Spleen (tissue), 7 donors: Measurements from ENCODE around the gene SRA1.

ENCODE experiments used
- CTCF ChIP-seq, 11 experiments: fragments of 200-600 bp in 7 of 11; fragments of 450-650 bp in 4 of 11; sonication (generic) in 4 of 11; IDR thresholded peaks in 8 of 11; conservative IDR thresholded peaks in 3 of 11; 1 replicate in 7 of 11; 2 replicates in 4 of 11; pipeline versions ENCODE4 v1.4.0 to v1.8.0; 2016 to 2021; ENCODE audit warnings: antibody characterized with exemption in 11 of 11, inconsistent platforms in 4 of 11, mild to moderate bottlenecking in 1 of 11
- POLR2A ChIP-seq, 3 donors: fragments of 450-650 bp; IDR thresholded peaks; one replicate each; pipeline ENCODE4 v1.5.1; 2017; ENCODE audit warnings: antibody characterized with exemption in 3 of 3, mild to moderate bottlenecking in 1 of 3
- POLR2AphosphoS5 ChIP-seq, 3 donors: sonication (generic); formaldehyde crosslinking; IDR thresholded peaks; one replicate each; pipeline ENCODE4 v1.5.1; 2017; ENCODE audit warnings: antibody characterized with exemption in 3 of 3
- donor health status: DM: no; HTN: no; CAD: no; lungs with moderate emphysema.
- donor health status: DM: no; HTN: no; CAD: no.
- donor health status: DM: no; HTN: no; CAD: no.

DNA sequence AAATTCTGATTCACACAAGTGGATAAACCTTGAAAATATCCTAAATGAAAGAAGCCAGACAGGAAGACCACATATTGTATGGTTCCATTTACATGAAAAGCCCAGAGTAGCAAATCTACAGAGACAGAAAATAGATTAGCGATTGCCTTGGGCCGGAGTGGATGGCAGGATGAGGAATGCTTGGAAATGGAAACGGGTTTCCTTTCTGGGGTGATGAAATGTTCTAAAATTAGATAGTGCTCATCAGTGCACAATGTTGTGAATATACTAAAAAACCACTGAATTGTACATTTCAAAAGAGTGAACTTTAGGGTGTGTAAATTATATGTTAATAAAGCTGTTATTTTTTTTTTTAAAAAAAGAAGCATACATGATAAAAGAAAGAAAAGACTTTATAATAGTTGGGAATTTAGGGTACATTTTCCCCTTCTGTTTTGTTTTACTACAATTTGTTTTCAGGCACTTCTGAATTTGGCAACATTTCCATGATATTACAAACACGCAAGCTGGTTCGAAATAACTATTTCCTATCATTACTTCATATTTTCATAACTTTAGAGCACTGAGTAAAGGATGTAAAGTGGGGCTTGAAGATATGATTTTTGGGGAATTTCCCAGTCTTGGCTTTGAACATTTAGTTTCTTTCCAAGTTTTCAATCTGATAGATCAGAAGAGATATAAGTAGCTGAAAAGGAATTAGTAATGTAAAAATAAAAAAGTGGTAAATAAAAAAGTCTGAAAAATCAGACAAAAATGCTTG is 31.2 kb upstream of the SRA1 start:
- TF ChIP-seq CTCF (IDR thresholded peaks at IDR 0.05 in 8 of 11, conservative IDR thresholded peaks at IDR 0.05 in 3 of 11) (no peak), POLR2AphosphoS5 (IDR thresholded peaks at IDR 0.05) (no peak), POLR2A (IDR thresholded peaks at IDR 0.05) (no peak)
